ENCODE results near the gene TRIM54.

GRCh38 chr2:27256855-27257454 is 25.3 kb upstream of the TRIM54 start:
- TF ChIP-seq CTCF (IDR thresholded peaks at IDR 0.05; ENCODE audit: insufficient read depth, low read depth, low read length) = no peak
- TF ChIP-seq EZH2 (IDR thresholded peaks at IDR 0.05; ENCODE audit: insufficient read depth, low read length) = no peak

Measured in astrocyte (in vitro differentiated cells and primary cell).